K562 (cell line): ENCODE measurements around the gene VWA5B1. TPM values are rescaled to one million over a fixed set of nuclear protein-coding genes. Genes with fewer than 3 reads are reported as not detected.

Experiments used
- BRD9 ChIP-seq: fragments of 450-650 bp; IDR thresholded peaks from 2 replicates; pipeline ENCODE4 v1.6.1; 2018; ENCODE audit warnings: low read depth; ENCODE audit not compliant: partially characterized antibody
- BRF1 ChIP-seq: IDR thresholded peaks from 3 replicates; pipeline ENCODE4 v1.6.1; 2011; ENCODE audit warnings: borderline replicate concordance, mild to moderate bottlenecking; ENCODE audit not compliant: insufficient read length; ENCODE audit errors: extremely low read depth
- CBFA2T3 ChIP-seq: fragments of 450-650 bp; IDR thresholded peaks from 2 replicates; pipeline ENCODE4 v1.6.1; 2017
- HCFC1 ChIP-seq: IDR thresholded peaks from 2 replicates; pipeline ENCODE4 v1.6.1; 2012; ENCODE audit warnings: low read depth, low read length, improper control_type of control experiment
- HES1 ChIP-seq: fragments of 450-650 bp; IDR thresholded peaks from 2 replicates; pipeline ENCODE4 v1.6.1; 2016; ENCODE audit warnings: low read depth, mild to moderate bottlenecking, moderate library complexity
- MEF2A ChIP-seq: IDR thresholded peaks from 2 replicates; pipeline ENCODE4 v1.6.1; 2011; ENCODE audit warnings: low read depth, mild to moderate bottlenecking, low read length, moderate library complexity; ENCODE audit not compliant: control insufficient read depth
- MXI1 ChIP-seq: IDR thresholded peaks from 2 replicates; pipeline ENCODE4 v1.6.1; 2011; ENCODE audit warnings: low read depth, mild to moderate bottlenecking, improper control_type of control experiment, low read length
- PATZ1 ChIP-seq: fragments of 250-450 bp; sonication (Bioruptor Pico); IDR thresholded peaks from 2 replicates; pipeline ENCODE4 v1.5.0; 2020; ENCODE audit warnings: mild to moderate bottlenecking, borderline replicate concordance
- PCBP1 ChIP-seq: fragments of 200-400 bp; formaldehyde crosslinking; IDR thresholded peaks from 2 replicates; pipeline ENCODE4 v1.6.1; 2018; ENCODE audit warnings: mild to moderate bottlenecking, low read depth, low read length; ENCODE audit not compliant: poor library complexity, severe bottlenecking
- RBM15 ChIP-seq: fragments of 200-400 bp; formaldehyde crosslinking; IDR thresholded peaks from 2 replicates; pipeline ENCODE4 v1.6.1; 2018; ENCODE audit warnings: mild to moderate bottlenecking, low read length, moderate library complexity; ENCODE audit not compliant: insufficient read depth
- SMAD4 ChIP-seq: fragments of 250-450 bp; sonication (Bioruptor Pico); conservative IDR thresholded peaks from 2 replicates; pipeline ENCODE4 v1.8.0; 2021; ENCODE audit warnings: inconsistent platforms, mild to moderate bottlenecking, moderate library complexity
- SPI1 ChIP-seq: IDR thresholded peaks from 2 replicates; pipeline ENCODE4 v1.6.1; 2011; ENCODE audit warnings: low read depth, low read length, control low read depth, borderline replicate concordance
- ZNF224 ChIP-seq: sonication (generic); formaldehyde crosslinking; IDR thresholded peaks from 2 replicates; pipeline ENCODE4 v1.8.0; 2022; ENCODE audit warnings: mild to moderate bottlenecking, missing genetic modification reagents
- polyA plus RNA-seq, 8 experiments: library from polyadenylated mRNA; depleted of rRNA in 4 of 8; stranded (reverse) in 5 of 8; unstranded in 3 of 8; fragments of >200 nt; fragmentation: Nextera tagmentation in 2 of 8; fragmentation: Illumina TruSeq in 1 of 8; extraction: Ambion mirVana in 2 of 8; extraction: Trizol in 1 of 8; gene quantifications; 2 replicates each; pipeline versions ENCODE4 v1.2.1 to v1.2.3, GENCODE V29; 2011 to 2014; ENCODE audit warnings: inconsistent platforms in 1 of 8, missing spikeins in 1 of 8
- total RNA-seq, 7 experiments: library from RNA; depleted of rRNA in 6 of 7; stranded (reverse); fragments of >200 nt in 6 of 7; fragmentation: Illumina TruSeq in 2 of 7; extraction: Trizol in 2 of 7; gene quantifications; 2 replicates each; pipeline versions ENCODE4 v1.2.1 to v1.2.3, GENCODE V29; 2011 to 2021; ENCODE audit warnings: low replicate concordance in 1 of 7
- TF ChIP-seq, protein P1 (sequence below): fragments of 150-350 bp; conservative IDR thresholded peaks from 2 replicates; pipeline ENCODE4 v1.6.1; 2014; ENCODE audit warnings: low read length
- TF ChIP-seq, protein P2 (sequence below): fragments of 250-450 bp; sonication (Bioruptor Pico); IDR thresholded peaks from 2 replicates; pipeline ENCODE4 v1.4.0; 2020; ENCODE audit warnings: mild to moderate bottlenecking
- TF ChIP-seq, protein P3 (sequence below): fragments of 450-650 bp; IDR thresholded peaks from 2 replicates; pipeline ENCODE4 v1.6.1; 2017; ENCODE audit warnings: mild to moderate bottlenecking, moderate library complexity
- TF ChIP-seq, protein P4 (sequence below): sonication (generic); formaldehyde crosslinking; IDR thresholded peaks from 2 replicates; pipeline ENCODE4 v1.8.0; 2023; ENCODE audit warnings: mild to moderate bottlenecking, missing genetic modification reagents

VWA5B1 gene
- total and polyA plus RNA-seq, 9 of the 15 experiments (the other 6 are each of a cell fraction or from before 2014, with no cell fraction given), result not detected

DNA sequence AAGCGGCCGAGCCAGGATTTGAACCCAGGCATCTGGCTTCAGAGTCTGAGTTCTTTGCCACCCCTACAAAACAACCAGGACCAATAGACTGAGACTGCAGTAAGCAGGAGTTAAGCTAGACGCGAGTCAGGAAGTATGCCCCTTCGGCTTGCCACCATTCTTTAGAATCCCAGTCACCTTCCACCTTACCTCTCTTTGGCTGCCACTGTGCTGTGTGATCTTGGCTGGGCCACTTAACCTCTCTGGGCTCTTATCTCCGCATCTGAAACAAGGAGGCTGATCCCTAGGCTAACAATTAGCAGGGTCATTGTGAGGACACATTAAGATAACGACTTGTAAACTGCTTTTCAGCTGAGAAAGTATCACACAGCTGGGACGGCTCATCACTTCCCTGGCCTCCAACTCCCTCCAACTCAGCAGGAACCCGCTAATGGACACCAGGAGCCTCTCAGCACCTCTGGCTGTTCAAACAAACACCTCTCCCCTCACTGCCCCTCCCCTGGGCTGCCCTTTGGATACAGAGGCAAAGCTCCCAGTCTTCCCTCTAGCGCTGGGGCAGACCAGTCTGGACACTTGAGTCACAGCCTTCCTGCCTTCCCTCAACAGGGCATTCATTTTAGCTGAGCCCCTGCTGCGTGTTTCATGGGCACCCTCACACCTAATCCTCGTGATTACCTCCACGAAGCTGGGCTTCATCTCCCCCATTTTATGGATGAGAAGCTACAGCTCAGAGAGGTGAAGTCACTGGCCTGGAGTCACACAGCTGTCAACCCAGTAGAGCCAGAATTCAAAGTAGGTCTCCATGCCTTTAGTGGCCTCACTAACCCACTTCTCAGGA, 112.1 kb downstream of the VWA5B1 start (continued):
- TF ChIP-seq, protein P1, sequence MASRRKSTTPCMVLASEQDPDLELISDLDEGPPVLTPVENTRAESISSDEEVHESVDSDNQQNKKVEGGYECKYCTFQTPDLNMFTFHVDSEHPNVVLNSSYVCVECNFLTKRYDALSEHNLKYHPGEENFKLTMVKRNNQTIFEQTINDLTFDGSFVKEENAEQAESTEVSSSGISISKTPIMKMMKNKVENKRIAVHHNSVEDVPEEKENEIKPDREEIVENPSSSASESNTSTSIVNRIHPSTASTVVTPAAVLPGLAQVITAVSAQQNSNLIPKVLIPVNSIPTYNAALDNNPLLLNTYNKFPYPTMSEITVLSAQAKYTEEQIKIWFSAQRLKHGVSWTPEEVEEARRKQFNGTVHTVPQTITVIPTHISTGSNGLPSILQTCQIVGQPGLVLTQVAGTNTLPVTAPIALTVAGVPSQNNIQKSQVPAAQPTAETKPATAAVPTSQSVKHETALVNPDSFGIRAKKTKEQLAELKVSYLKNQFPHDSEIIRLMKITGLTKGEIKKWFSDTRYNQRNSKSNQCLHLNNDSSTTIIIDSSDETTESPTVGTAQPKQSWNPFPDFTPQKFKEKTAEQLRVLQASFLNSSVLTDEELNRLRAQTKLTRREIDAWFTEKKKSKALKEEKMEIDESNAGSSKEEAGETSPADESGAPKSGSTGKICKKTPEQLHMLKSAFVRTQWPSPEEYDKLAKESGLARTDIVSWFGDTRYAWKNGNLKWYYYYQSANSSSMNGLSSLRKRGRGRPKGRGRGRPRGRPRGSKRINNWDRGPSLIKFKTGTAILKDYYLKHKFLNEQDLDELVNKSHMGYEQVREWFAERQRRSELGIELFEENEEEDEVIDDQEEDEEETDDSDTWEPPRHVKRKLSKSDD, result no peak
- no peak for TF ChIP-seq MEF2A
- TF ChIP-seq MXI1, result no peak
- TF ChIP-seq SPI1, result no peak
- TF ChIP-seq PCBP1, result no peak
- no peak for TF ChIP-seq PATZ1 (CRISPR knock-in tag)
- TF ChIP-seq SMAD4, result no peak
- peak; percentile 51 for TF ChIP-seq BRD9
- TF ChIP-seq, protein P2, sequence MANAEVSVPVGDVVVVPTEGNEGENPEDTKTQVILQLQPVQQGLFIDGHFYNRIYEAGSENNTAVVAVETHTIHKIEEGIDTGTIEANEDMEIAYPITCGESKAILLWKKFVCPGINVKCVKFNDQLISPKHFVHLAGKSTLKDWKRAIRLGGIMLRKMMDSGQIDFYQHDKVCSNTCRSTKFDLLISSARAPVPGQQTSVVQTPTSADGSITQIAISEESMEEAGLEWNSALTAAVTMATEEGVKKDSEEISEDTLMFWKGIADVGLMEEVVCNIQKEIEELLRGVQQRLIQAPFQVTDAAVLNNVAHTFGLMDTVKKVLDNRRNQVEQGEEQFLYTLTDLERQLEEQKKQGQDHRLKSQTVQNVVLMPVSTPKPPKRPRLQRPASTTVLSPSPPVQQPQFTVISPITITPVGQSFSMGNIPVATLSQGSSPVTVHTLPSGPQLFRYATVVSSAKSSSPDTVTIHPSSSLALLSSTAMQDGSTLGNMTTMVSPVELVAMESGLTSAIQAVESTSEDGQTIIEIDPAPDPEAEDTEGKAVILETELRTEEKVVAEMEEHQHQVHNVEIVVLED, result no peak
- TF ChIP-seq RBM15, result no peak
- TF ChIP-seq, protein P3, sequence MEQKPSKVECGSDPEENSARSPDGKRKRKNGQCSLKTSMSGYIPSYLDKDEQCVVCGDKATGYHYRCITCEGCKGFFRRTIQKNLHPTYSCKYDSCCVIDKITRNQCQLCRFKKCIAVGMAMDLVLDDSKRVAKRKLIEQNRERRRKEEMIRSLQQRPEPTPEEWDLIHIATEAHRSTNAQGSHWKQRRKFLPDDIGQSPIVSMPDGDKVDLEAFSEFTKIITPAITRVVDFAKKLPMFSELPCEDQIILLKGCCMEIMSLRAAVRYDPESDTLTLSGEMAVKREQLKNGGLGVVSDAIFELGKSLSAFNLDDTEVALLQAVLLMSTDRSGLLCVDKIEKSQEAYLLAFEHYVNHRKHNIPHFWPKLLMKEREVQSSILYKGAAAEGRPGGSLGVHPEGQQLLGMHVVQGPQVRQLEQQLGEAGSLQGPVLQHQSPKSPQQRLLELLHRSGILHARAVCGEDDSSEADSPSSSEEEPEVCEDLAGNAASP, result no peak
- no peak for TF ChIP-seq BRF1
- no peak for TF ChIP-seq HCFC1
- TF ChIP-seq HES1, result no peak
- no peak for TF ChIP-seq ZNF224 (CRISPR knock-in tag)
- no peak for TF ChIP-seq CBFA2T3
- TF ChIP-seq, protein P4, sequence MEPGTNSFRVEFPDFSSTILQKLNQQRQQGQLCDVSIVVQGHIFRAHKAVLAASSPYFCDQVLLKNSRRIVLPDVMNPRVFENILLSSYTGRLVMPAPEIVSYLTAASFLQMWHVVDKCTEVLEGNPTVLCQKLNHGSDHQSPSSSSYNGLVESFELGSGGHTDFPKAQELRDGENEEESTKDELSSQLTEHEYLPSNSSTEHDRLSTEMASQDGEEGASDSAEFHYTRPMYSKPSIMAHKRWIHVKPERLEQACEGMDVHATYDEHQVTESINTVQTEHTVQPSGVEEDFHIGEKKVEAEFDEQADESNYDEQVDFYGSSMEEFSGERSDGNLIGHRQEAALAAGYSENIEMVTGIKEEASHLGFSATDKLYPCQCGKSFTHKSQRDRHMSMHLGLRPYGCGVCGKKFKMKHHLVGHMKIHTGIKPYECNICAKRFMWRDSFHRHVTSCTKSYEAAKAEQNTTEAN, result no peak
